Muscle of leg (tissue), 11 donors: ENCODE results near the gene CPT2. TPM values are rescaled to one million over a fixed set of nuclear protein-coding genes. Genes with fewer than 3 reads are reported as not detected.
A peak's percentile ranks its signal among the peaks of the same experiment; 100 is the strongest.
"Not testable (repeated sequence)": the region's sequence is repeated elsewhere in the genome, so short reads cannot be mapped to it uniquely, and the experiment has no call there.

Source experiments
- DNase-seq: peaks from one replicate; pipeline ENCODE4 v3.0.0; 2013
- H3K27ac ChIP-seq: one replicate; pipeline ENCODE4 v1.5.1; 2013; ENCODE audit warnings: mild to moderate bottlenecking, low read length, control low read depth
- H3K27me3 ChIP-seq: one replicate; pipeline ENCODE4 v1.6.1; 2013; ENCODE audit warnings: low read length; ENCODE audit not compliant: control insufficient read depth, insufficient read depth
- H3K36me3 ChIP-seq: one replicate; pipeline ENCODE4 v1.6.1; 2013; ENCODE audit warnings: low read length; ENCODE audit not compliant: control insufficient read depth, insufficient read depth
- H3K4me1 ChIP-seq: one replicate; pipeline ENCODE4 v1.6.1; 2013; ENCODE audit warnings: low read length; ENCODE audit not compliant: control insufficient read depth, insufficient read depth
- H3K4me3 ChIP-seq: one replicate; pipeline ENCODE4 v1.5.1; 2013; ENCODE audit warnings: low read length, control low read depth
- H3K9me3 ChIP-seq: replicated peaks from 2 replicates; pipeline ENCODE4 v1.6.1; 2013; ENCODE audit warnings: low read depth, low read length; ENCODE audit not compliant: control insufficient read depth
- WGBS: methylation state at CpG from one replicate; pipeline ENCODE4 v1.1.5; 2013; ENCODE audit warnings: missing lambda C conversion rate; ENCODE audit not compliant: insufficient coverage; 5-methylcytosine and 5-hydroxymethylcytosine counted together
- polyA plus RNA-seq, 8 donors: library from polyadenylated mRNA; unstranded; fragments of 120-200 nt; gene quantifications; one replicate each; pipeline versions ENCODE4 v1.2.1 to v1.2.3, GENCODE V29; 2013; ENCODE audit warnings: inconsistent platforms in 1 of 8, low replicate concordance in 1 of 8; ENCODE audit not compliant: insufficient read length in 8 of 8, insufficient read depth in 1 of 8
- total RNA-seq: library from RNA; stranded (reverse); fragments of 120-200 nt; gene quantifications from one replicate; pipeline ENCODE4 v1.2.4, GENCODE V29; 2013

Gene CPT2
- total and polyA plus RNA-seq, 9 donors, result 10.4 to 12.6 (median 11.7) TPM

DNA sequence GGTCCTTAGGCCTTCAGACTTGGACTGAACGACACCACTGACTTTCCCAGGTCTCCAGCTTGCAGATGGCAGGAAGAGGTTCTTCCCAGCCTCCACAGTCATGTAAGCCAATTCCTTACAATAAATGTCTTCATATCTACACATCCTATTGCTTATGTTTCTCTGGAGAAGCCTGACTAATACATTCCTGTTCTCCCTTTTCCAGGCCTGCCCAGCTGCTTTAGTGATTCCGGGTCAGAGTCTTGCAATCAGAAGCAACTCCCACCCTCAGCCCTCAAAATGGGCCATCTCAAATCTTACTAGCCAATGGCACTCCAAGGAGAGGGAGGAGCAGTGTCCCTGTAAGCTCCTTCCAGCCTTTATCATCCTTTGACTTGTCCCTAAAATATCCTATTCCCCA lies 16.4 kb upstream of the CPT2 start:
- WGBS, result 59% methylated on average over 2 of the region's 2 CpGs

DNA sequence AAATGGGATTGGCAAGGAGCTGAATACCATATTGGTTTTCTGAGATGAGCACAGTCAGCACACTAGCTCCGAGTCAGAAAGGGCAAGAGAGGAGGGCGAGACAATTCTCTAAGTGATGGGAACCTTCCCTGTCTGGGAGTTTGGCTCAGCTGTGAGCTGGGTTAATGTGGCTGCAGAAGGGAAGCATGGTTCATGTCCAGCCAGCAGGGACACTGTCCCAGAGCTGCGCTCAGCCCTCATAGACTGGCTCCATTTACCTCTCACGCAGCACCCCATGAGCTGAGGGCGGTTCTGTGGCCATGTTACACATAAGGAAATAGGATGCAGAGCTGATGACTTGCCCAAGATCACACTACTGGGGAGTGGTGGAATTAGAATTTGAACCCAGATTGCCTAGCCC lies 15.7 kb upstream of the CPT2 start:
- H3K27me3 ChIP-seq, result no peaks in the 10 kb centered on the region
- 81% methylated on average over 2 of the region's 5 CpGs for WGBS
- H3K9me3 ChIP-seq, result no peaks in the 10 kb centered on the region
- no peaks in the 10 kb centered on the region for H3K36me3 ChIP-seq
- no peak overlapping the region for H3K27ac ChIP-seq
- no peak overlapping the region for H3K4me3 ChIP-seq
- H3K4me1 ChIP-seq, result peaks cover 5% of the 10 kb centered on the region
- no peak for DNase-seq

More for the DNA sequence above, 16.4 kb upstream of the CPT2 start:
- Histone ChIP-seq H3K27ac (no peak overlapping the region), H3K9me3 (no peaks in the 10 kb centered on the region), H3K36me3 (no peaks in the 10 kb centered on the region), H3K4me1 (peaks cover 5% of the 10 kb centered on the region), H3K4me3 (no peak overlapping the region), H3K27me3 (no peaks in the 10 kb centered on the region)
- no peak for DNase-seq

DNA sequence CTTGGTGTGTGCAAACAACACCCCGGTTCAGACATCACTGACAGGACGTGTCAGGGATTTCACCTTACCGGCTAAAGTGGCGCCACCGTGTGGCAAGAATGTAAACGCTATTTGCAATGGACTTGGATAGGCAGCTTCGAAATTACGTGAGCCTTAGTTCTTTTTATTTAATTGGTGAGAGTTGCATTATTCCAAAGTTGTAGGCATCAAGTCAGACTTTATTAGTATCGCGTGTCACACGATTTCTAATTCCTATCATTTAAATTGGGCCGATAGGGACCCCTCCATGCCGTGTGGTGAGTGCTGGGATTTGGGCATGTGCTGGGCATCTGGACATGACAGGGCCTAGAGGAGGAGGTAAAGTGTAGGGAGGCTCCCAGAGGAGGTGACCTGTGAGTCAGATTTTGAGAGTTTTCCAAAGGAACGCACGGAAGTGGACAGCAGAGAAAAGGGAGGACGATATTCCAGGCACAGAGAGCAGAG lies 14.5 kb upstream of the CPT2 start:
- H3K4me1 ChIP-seq, result peaks cover 4% of the 10 kb centered on the region
- H3K36me3 ChIP-seq, result no peaks in the 10 kb centered on the region
- no peaks in the 10 kb centered on the region for H3K9me3 ChIP-seq
- DNase-seq, result peak; percentile 82
- H3K4me3 ChIP-seq, result no peak overlapping the region
- WGBS, result 17% methylated on average over 10 of the region's 16 CpGs
- H3K27me3 ChIP-seq, result no peaks in the 10 kb centered on the region
- no peak overlapping the region for H3K27ac ChIP-seq

DNA sequence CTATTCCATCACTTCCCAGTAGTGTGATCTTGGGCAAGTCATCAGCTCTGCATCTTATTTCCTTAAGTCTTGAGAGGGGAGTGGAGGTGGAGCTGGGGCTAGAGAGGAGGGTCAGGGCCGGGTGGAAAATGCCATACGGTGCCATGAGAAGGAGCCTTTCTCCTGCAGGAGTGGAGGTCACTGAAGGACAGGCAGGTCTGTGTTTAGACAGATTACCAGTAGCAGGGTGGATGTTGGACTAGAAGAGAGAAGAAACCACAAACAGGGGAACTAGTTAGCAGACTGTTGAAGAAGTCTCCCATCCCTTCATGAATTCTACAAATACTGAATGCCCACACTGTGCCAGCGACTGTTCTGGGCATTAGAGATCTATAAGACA lies 13.9 kb upstream of the CPT2 start:
- Histone ChIP-seq H3K4me3 (no peak overlapping the region), H3K36me3 (no peaks in the 10 kb centered on the region), H3K27ac (no peak overlapping the region), H3K4me1 (peaks cover 4% of the 10 kb centered on the region), H3K27me3 (no peaks in the 10 kb centered on the region), H3K9me3 (no peaks in the 10 kb centered on the region)
- DNase-seq, result no peak
- WGBS, result 82% methylated on average over 2 of the region's 3 CpGs

DNA sequence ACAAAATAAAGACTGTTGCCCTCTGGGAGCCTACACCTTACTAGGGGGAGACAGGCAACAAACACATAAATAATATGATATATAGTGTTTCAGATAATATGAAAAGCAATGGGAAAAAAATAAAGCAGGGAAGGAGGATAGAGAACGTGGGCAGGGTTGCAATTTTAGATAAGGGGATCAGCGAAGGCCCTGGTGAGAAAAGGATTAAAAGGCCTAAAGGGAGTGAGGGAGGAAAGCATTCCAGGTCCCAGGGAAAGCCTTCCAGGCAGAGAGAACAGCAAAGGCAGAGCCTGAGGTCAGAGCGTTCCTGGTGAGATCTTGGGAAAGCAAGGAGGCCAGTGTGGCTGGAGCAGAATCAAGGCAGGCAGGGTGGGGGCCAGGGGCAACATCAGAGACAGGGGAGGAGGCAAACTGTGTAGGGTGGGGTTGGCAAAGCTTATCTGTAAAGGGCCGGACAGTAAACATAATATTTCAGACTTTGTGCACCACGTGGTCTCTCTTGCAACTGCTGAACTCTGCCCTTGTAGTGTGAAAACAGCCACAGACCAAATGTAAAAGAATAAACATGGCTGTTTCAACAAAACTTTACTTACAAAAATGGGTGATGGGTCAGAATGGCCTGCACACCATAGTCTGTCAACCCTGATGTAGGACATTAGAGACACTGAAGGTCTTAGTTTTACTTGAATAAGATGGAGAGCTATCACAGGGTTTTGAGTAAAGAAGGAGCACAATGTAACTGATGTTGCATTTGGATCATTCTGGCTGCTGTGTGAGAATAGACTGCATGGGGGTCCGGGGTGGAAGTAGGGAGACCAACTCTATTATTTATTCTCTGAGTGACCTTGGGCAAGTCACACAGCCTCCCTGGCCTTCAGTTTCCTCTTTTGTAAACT lies 13.3 kb upstream of the CPT2 start:
- Histone ChIP-seq H3K36me3 (no peaks in the 10 kb centered on the region), H3K27ac (no peak overlapping the region), H3K9me3 (no peaks in the 10 kb centered on the region), H3K4me1 (peaks cover 4% of the 10 kb centered on the region), H3K27me3 (no peaks in the 10 kb centered on the region), H3K4me3 (no peak overlapping the region)
- WGBS, result 63% methylated on average over 5 of the region's 6 CpGs
- no peak for DNase-seq

DNA sequence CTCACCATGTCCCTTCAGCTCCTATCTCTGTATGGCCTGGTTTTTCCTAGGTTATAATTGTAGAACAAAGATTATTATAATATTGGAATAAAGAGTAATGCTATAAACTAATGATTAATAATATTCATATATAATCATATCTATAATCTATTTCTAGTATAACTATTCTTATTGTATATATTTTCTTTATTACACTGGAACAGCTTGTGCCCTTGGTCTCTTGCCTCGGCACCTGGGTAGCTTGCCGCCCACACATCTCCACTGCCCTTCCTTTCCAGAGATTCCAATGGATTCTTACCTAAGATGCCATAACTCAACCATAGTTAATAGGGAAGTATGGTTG lies 10.7 kb upstream of the CPT2 start:
- not testable (repeated sequence) for H3K4me3 ChIP-seq, H3K27ac ChIP-seq, H3K9me3 ChIP-seq, H3K4me1 ChIP-seq, H3K27me3 ChIP-seq, DNase-seq, H3K36me3 ChIP-seq
- WGBS, result no CpG with 5 or more reads among the region's 2 CpGs

DNA sequence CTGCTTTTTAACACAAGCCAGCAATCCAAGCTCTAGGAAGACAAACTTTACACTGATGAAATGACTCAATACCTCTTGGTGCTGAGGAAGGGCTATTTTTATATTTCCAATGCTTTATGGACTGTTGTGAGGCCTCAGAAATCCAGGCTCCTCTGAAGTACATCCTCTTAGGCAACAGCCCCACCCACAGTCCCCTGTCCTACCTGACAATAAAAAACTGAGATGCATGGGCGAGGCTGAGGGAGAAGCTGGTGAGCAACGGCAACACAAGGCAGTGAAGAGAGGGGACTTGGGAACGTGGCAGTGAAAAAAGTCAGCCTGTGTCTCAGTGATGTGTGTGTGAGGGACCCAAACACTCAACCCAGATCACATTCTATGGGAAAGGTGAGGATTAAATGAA lies 10.1 kb upstream of the CPT2 start:
- H3K4me1 ChIP-seq, result peaks cover 4% of the 10 kb centered on the region
- no peak for DNase-seq
- no peaks in the 10 kb centered on the region for H3K9me3 ChIP-seq
- H3K27ac ChIP-seq, result no peak overlapping the region
- no peaks in the 10 kb centered on the region for H3K36me3 ChIP-seq
- H3K27me3 ChIP-seq, result no peaks in the 10 kb centered on the region
- no CpG with 5 or more reads among the region's 3 CpGs for WGBS
- no peak overlapping the region for H3K4me3 ChIP-seq

DNA sequence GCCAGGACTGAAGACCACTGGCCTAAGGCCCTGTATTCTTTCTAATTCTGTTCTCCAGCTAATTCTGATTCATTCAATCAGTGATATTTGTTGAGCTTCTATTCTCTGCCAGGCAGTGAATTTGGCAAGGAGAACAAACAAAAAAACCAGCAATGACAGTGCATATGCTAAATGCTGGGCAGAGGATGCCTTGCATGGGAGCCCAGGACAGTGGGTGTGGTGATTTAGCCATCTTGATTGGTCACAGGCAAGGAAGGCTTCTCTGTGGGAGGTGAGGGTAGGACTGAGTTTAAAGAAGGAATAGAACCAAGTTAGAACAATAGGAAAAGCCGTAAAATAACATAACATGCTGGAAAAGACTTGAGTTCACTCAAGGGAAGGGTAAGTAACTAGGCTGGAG lies 9.2 kb upstream of the CPT2 start:
- Histone ChIP-seq H3K9me3 (no peaks in the 10 kb centered on the region), H3K27me3 (no peaks in the 10 kb centered on the region), H3K4me3 (no peak overlapping the region), H3K27ac (no peak overlapping the region), H3K36me3 (no peaks in the 10 kb centered on the region), H3K4me1 (peaks cover 4% of the 10 kb centered on the region)
- DNase-seq, result no peak
- no CpG with 5 or more reads among the region's 1 CpG for WGBS

DNA sequence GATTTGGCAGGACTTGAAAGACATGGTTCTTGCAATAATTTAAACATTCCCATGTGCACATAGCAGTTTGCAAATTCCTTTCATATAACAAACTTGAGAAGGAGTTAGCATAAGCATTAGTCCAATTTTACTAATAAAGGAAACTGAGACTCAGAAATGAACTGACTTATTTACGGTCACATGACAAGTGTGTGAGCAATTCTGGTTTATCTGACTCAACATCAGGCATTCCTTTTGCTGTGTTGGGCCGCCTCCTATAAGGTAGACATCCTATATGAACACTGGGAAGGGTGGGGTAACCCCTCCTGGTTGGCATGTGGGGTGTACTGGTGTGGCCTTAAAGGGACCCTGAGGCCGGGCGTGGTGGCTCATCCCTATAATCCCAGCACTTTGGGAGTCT lies 8.5 kb upstream of the CPT2 start:
- H3K27ac ChIP-seq, result no peak overlapping the region
- peaks cover 4% of the 10 kb centered on the region for H3K4me1 ChIP-seq
- H3K36me3 ChIP-seq, result no peaks in the 10 kb centered on the region
- H3K4me3 ChIP-seq, result no peak overlapping the region
- 100% methylated on average over 1 of the region's 4 CpGs for WGBS
- H3K9me3 ChIP-seq, result no peaks in the 10 kb centered on the region
- no peaks in the 10 kb centered on the region for H3K27me3 ChIP-seq
- DNase-seq, result no peak

DNA sequence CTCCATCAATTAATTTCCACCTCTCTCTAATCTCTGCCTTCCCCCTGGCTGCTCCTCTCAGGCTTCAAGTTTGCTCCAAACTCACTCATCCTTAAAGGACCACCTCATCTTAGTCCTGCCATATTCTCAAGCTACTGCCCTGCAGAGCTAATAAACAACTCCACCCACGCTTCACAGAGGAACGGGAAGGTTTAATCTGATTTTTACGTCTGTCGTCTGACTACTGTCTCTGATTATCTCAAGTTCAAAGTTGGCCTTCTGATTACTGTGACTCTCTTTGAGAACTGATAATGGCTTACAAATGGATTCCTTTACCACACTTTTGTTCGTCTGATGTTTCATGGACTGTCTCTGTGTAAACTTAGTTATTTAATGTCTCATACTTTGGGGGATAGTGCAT lies 7.6 kb upstream of the CPT2 start:
- Histone ChIP-seq H3K27me3 (no peaks in the 10 kb centered on the region), H3K27ac (no peak overlapping the region), H3K9me3 (no peaks in the 10 kb centered on the region), H3K36me3 (no peaks in the 10 kb centered on the region), H3K4me3 (no peak overlapping the region), H3K4me1 (peaks cover 4% of the 10 kb centered on the region)
- 100% methylated on average over 1 of the region's 5 CpGs for WGBS
- no peak for DNase-seq
